HepG2 (cell line): Measurements from ENCODE around the gene HOXA5. TPM values are rescaled to one million over a fixed set of nuclear protein-coding genes. Genes with fewer than 3 reads are reported as not detected.

ENCODE experiments used
- ATF1 ChIP-seq: IDR thresholded peaks from 2 replicates; pipeline ENCODE4 v1.6.1; 2016; ENCODE audit warnings: mild to moderate bottlenecking, control low read depth
- CBX1 ChIP-seq: IDR thresholded peaks from one replicate; pipeline ENCODE4 v1.6.1; 2016; ENCODE audit warnings: antibody characterized with exemption, low read depth
- CHD2 ChIP-seq: IDR thresholded peaks from 2 replicates; pipeline ENCODE4 v1.6.1; 2011; ENCODE audit warnings: low read depth, low read length, improper control_type of control experiment
- HOXA5 ChIP-seq: sonication (generic); formaldehyde crosslinking; IDR thresholded peaks from 2 replicates; pipeline ENCODE4 v1.4.0; 2020; ENCODE audit warnings: missing genetic modification reagents
- IKZF4 ChIP-seq: sonication (generic); formaldehyde crosslinking; IDR thresholded peaks from 2 replicates; pipeline ENCODE4 v1.5.1; 2020; ENCODE audit warnings: borderline replicate concordance, mild to moderate bottlenecking, low read depth, missing genetic modification reagents; ENCODE audit errors: not compliant biosample characterization
- MED13 ChIP-seq: sonication (generic); formaldehyde crosslinking; IDR thresholded peaks from 2 replicates; pipeline ENCODE4 v1.5.0; 2020; ENCODE audit warnings: missing genetic modification reagents
- MIER2 ChIP-seq: IDR thresholded peaks from 2 replicates; pipeline ENCODE4 v1.6.1; 2016; ENCODE audit warnings: missing biosample characterization, missing genetic modification reagents
- NRL ChIP-seq: sonication (generic); formaldehyde crosslinking; IDR thresholded peaks from 2 replicates; pipeline ENCODE4 v1.5.0; 2020; ENCODE audit warnings: missing genetic modification reagents, mild to moderate bottlenecking, moderate library complexity, borderline replicate concordance
- PHF8 ChIP-seq: sonication (generic); formaldehyde crosslinking; IDR thresholded peaks from 2 replicates; pipeline ENCODE4 v1.5.0; 2020; ENCODE audit warnings: missing genetic modification reagents
- SAP130 ChIP-seq: IDR thresholded peaks from 2 replicates; pipeline ENCODE4 v1.6.1; 2016; ENCODE audit warnings: low read depth
- TCF12 ChIP-seq, 2 experiments: fragments of 450-650 bp in 1 of 2; sonication (generic) in 1 of 2; formaldehyde crosslinking in 1 of 2; IDR thresholded peaks; 2 replicates each; pipeline versions ENCODE4 v1.6.1 to v1.8.0; 2017 to 2022; ENCODE audit warnings: antibody characterized with exemption in 1 of 2, mild to moderate bottlenecking in 1 of 2, missing genetic modification reagents in 1 of 2, moderate library complexity in 1 of 2
- TEAD3 ChIP-seq: optimal IDR thresholded peaks from 2 replicates; pipeline ENCODE3; 2016; ENCODE audit warnings: borderline replicate concordance
- ZFP36L2 ChIP-seq: sonication (generic); formaldehyde crosslinking; IDR thresholded peaks from 2 replicates; pipeline ENCODE4 v1.4.0; 2020; ENCODE audit warnings: missing genetic modification reagents
- ZNF180 ChIP-seq: sonication (generic); formaldehyde crosslinking; IDR thresholded peaks from 2 replicates; pipeline ENCODE4 v1.4.0; 2020; ENCODE audit warnings: low read depth, missing genetic modification reagents, borderline replicate concordance
- ZNF431 ChIP-seq: sonication (generic); formaldehyde crosslinking; IDR thresholded peaks from 2 replicates; pipeline ENCODE4 v1.9.0; 2022; ENCODE audit warnings: missing genetic modification reagents, low read depth, mild to moderate bottlenecking, borderline replicate concordance
- ZNF781 ChIP-seq: sonication (generic); formaldehyde crosslinking; IDR thresholded peaks from 2 replicates; pipeline ENCODE4 v1.5.1; 2020; ENCODE audit warnings: borderline replicate concordance, mild to moderate bottlenecking, missing genetic modification reagents; ENCODE audit errors: not compliant biosample characterization
- ZSCAN20 ChIP-seq: sonication (generic); formaldehyde crosslinking; IDR thresholded peaks from 2 replicates; pipeline ENCODE4 v1.4.0; 2020; ENCODE audit warnings: missing genetic modification reagents, mild to moderate bottlenecking, borderline replicate concordance
- polyA plus RNA-seq, 8 experiments: library from polyadenylated mRNA; depleted of rRNA in 3 of 8; stranded (reverse) in 7 of 8; unstranded in 1 of 8; fragments of >200 nt; fragmentation: Illumina TruSeq in 4 of 8; extraction: Trizol in 4 of 8; gene quantifications; 2 replicates each; pipeline versions ENCODE4 v1.2.1 to v1.2.3, GENCODE V29; 2011 to 2016; ENCODE audit warnings: low read depth in 4 of 8, missing spikeins in 1 of 8, mixed read lengths in 1 of 8; ENCODE audit not compliant: insufficient read depth in 1 of 8
- total RNA-seq, 5 experiments: library from RNA; depleted of rRNA; stranded (reverse); fragments of >200 nt; fragmentation: Illumina TruSeq; extraction: Trizol; gene quantifications; 2 replicates each; pipeline ENCODE4 v1.2.3, GENCODE V29; 2016; ENCODE audit warnings: low read depth in 1 of 5
- TF ChIP-seq, protein P1 (sequence below): sonication (generic); formaldehyde crosslinking; IDR thresholded peaks from 2 replicates; pipeline ENCODE4; 2020; ENCODE audit warnings: missing genetic modification reagents, mild to moderate bottlenecking, borderline replicate concordance
- TF ChIP-seq, protein P2 (sequence below): fragments of 450-650 bp; IDR thresholded peaks from 2 replicates; pipeline ENCODE4 v1.6.1; 2017
- TF ChIP-seq, protein P3 (sequence below): sonication (generic); formaldehyde crosslinking; IDR thresholded peaks from 2 replicates; pipeline ENCODE4 v1.4.0; 2020; ENCODE audit warnings: mild to moderate bottlenecking, missing genetic modification reagents, borderline replicate concordance

Gene HOXA5
- total and polyA plus RNA-seq, 2 of the 13 experiments (the other 11 are each of a cell fraction or from before 2014, with no cell fraction given), result 3.2 to 3.6 TPM

DNA sequence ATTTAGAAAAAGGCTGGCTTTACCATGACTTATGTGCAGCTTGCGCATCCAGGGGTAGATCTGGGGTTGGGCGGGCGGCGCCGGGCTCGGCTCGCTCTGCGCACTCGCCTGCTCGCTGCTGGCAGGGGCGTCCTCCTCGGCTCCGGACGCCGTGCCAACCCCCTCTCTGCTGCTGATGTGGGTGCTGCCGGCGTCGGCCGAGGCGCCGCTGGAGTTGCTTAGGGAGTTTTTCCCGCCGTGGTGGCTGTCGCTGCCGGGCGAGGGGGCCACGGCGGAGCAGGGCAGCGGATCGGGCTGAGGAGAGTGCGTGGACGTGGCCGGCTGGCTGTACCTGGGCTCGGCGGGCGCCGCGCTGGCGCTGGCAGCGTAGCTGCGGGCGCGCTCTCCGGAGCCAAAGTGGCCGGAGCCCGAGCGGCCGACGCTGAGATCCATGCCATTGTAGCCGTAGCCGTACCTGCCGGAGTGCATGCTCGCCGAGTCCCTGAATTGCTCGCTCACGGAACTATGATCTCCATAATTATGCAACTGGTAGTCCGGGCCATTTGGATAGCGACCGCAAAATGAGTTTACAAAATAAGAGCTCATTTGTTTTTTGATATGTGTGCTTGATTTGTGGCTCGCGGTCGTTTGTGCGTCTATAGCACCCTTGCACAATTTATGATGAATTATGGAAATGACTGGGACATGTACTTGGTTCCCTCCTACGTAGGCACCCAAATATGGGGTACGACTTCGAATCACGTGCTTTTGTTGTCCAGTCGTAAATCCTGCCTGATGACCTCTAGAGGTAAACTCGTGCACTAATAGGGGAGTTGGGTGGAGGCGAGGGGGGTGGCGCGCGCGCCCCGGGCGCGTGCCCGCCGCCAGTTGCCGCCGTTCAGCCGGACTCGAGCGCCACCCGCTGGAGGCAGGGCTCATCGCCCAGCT, at the start of gene HOXA5 (continued):
- TF ChIP-seq TCF12 (IDR thresholded peaks at IDR 0.05) (no peak), TCF12 (CRISPR knock-in tag; IDR thresholded peaks at IDR 0.05) (no peak), TEAD3 (CRISPR knock-in tag) (no peak), PHF8 (peak; percentile 41; the same call in 1 of the 2 replicates), MIER2 (CRISPR knock-in tag) (no peak), CBX1 (no peak), ZFP36L2 (CRISPR knock-in tag) (no peak), NRL (CRISPR knock-in tag) (no peak), SAP130 (CRISPR knock-in tag) (peak; percentile 58), MED13 (no peak), IKZF4 (no peak), ZNF180 (no peak), ZNF781 (CRISPR knock-in tag) (no peak), CHD2 (no peak), ZSCAN20 (CRISPR knock-in tag) (no peak), ZNF431 (CRISPR knock-in tag) (no peak), ATF1 (CRISPR knock-in tag) (no peak), HOXA5 (CRISPR knock-in tag) (no peak)
- TF ChIP-seq, protein P1, sequence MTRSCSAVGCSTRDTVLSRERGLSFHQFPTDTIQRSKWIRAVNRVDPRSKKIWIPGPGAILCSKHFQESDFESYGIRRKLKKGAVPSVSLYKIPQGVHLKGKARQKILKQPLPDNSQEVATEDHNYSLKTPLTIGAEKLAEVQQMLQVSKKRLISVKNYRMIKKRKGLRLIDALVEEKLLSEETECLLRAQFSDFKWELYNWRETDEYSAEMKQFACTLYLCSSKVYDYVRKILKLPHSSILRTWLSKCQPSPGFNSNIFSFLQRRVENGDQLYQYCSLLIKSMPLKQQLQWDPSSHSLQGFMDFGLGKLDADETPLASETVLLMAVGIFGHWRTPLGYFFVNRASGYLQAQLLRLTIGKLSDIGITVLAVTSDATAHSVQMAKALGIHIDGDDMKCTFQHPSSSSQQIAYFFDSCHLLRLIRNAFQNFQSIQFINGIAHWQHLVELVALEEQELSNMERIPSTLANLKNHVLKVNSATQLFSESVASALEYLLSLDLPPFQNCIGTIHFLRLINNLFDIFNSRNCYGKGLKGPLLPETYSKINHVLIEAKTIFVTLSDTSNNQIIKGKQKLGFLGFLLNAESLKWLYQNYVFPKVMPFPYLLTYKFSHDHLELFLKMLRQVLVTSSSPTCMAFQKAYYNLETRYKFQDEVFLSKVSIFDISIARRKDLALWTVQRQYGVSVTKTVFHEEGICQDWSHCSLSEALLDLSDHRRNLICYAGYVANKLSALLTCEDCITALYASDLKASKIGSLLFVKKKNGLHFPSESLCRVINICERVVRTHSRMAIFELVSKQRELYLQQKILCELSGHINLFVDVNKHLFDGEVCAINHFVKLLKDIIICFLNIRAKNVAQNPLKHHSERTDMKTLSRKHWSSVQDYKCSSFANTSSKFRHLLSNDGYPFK (CRISPR knock-in tag), result no peak
- TF ChIP-seq, protein P2, sequence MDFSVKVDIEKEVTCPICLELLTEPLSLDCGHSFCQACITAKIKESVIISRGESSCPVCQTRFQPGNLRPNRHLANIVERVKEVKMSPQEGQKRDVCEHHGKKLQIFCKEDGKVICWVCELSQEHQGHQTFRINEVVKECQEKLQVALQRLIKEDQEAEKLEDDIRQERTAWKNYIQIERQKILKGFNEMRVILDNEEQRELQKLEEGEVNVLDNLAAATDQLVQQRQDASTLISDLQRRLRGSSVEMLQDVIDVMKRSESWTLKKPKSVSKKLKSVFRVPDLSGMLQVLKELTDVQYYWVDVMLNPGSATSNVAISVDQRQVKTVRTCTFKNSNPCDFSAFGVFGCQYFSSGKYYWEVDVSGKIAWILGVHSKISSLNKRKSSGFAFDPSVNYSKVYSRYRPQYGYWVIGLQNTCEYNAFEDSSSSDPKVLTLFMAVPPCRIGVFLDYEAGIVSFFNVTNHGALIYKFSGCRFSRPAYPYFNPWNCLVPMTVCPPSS, result no peak
- TF ChIP-seq, protein P3, sequence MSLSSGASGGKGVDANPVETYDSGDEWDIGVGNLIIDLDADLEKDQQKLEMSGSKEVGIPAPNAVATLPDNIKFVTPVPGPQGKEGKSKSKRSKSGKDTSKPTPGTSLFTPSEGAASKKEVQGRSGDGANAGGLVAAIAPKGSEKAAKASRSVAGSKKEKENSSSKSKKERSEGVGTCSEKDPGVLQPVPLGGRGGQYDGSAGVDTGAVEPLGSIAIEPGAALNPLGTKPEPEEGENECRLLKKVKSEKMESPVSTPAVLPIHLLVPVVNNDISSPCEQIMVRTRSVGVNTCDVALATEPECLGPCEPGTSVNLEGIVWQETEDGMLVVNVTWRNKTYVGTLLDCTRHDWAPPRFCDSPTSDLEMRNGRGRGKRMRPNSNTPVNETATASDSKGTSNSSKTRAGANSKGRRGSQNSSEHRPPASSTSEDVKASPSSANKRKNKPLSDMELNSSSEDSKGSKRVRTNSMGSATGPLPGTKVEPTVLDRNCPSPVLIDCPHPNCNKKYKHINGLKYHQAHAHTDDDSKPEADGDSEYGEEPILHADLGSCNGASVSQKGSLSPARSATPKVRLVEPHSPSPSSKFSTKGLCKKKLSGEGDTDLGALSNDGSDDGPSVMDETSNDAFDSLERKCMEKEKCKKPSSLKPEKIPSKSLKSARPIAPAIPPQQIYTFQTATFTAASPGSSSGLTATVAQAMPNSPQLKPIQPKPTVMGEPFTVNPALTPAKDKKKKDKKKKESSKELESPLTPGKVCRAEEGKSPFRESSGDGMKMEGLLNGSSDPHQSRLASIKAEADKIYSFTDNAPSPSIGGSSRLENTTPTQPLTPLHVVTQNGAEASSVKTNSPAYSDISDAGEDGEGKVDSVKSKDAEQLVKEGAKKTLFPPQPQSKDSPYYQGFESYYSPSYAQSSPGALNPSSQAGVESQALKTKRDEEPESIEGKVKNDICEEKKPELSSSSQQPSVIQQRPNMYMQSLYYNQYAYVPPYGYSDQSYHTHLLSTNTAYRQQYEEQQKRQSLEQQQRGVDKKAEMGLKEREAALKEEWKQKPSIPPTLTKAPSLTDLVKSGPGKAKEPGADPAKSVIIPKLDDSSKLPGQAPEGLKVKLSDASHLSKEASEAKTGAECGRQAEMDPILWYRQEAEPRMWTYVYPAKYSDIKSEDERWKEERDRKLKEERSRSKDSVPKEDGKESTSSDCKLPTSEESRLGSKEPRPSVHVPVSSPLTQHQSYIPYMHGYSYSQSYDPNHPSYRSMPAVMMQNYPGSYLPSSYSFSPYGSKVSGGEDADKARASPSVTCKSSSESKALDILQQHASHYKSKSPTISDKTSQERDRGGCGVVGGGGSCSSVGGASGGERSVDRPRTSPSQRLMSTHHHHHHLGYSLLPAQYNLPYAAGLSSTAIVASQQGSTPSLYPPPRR (CRISPR knock-in tag), result no peak
